NT2/D1 (cell line): ENCODE measurements around the gene BST1.

Source experiments
- SUZ12 ChIP-seq: IDR thresholded peaks from 2 replicates; pipeline ENCODE4 v1.6.1; 2011; ENCODE audit not compliant: insufficient read length, insufficient read depth; ENCODE audit errors: extremely low read depth
- ZNF274 ChIP-seq: IDR thresholded peaks from 2 replicates; pipeline ENCODE4 v1.6.1; 2011; ENCODE audit warnings: mild to moderate bottlenecking, low read depth, low read length

GRCh38 chr4:15749001-15749400, 46.1 kb downstream of the BST1 start:
- no peak for TF ChIP-seq SUZ12
- TF ChIP-seq ZNF274 = no peak
